Calu3 (cell line): ENCODE results near the gene HTD2. TPM values are rescaled to one million over a fixed set of nuclear protein-coding genes. Genes with fewer than 3 reads are reported as not detected.

Source experiments
- BruUV-seq: library from RNA; stranded (reverse); fragments of 400-500 nt; replicated peaks from 2 replicates; lab custom pipeline; 2021; lab: Mats Ljungman, UMichigan
- CTCF ChIA-PET: fragments of 300-600 bp; sonication (Branson Sonifier 250); formaldehyde crosslinking; loops from one replicate; lab custom pipeline; 2022; ENCODE audit warnings: antibody characterized with exemption; lab: Charles Lee
- DNase-seq: peaks from one replicate; pipeline ENCODE4 v3.0.0; 2022
- H3K27ac Mint-ChIP-seq: one replicate; pipeline ENCODE4 v1.8.0; 2022; ENCODE audit warnings: mixed read lengths; ENCODE audit not compliant: unreplicated experiment
- H3K27me3 Mint-ChIP-seq: one replicate; pipeline ENCODE4 v1.8.0; 2022; ENCODE audit warnings: mixed read lengths; ENCODE audit not compliant: unreplicated experiment
- H3K36me3 Mint-ChIP-seq: one replicate; pipeline ENCODE4 v1.8.0; 2022; ENCODE audit warnings: mild to moderate bottlenecking, moderate library complexity, mixed read lengths; ENCODE audit not compliant: insufficient read depth, unreplicated experiment
- H3K4me1 Mint-ChIP-seq: one replicate; pipeline ENCODE4 v1.8.0; 2022; ENCODE audit warnings: mild to moderate bottlenecking, low read depth, mixed read lengths; ENCODE audit not compliant: unreplicated experiment
- H3K4me3 Mint-ChIP-seq: one replicate; pipeline ENCODE4 v1.8.0; 2022; ENCODE audit warnings: mild to moderate bottlenecking, low read depth, moderate library complexity, mixed read lengths; ENCODE audit not compliant: unreplicated experiment
- H3K9me3 Mint-ChIP-seq: one replicate; pipeline ENCODE4 v1.8.0; 2022; ENCODE audit warnings: low read depth, mixed read lengths; ENCODE audit not compliant: unreplicated experiment
- intact Hi-C: fragments of 100-400 bp; cut with micrococcal nuclease; formaldehyde crosslinking; loops from one replicate; pipeline ENCODE4 v1.10.0; 2022; ENCODE audit not compliant: unreplicated experiment
- total RNA-seq: library from RNA; stranded (reverse); gene quantifications from 2 replicates; pipeline ENCODE4 v1.2.3, GENCODE V29; 2022
- TF ChIP-seq, protein P1 (sequence below): fragments of 200-600 bp; IDR thresholded peaks from one replicate; pipeline ENCODE4 v1.8.0; 2022; ENCODE audit warnings: antibody characterized with exemption; ENCODE audit not compliant: unreplicated experiment

Gene HTD2
- total RNA-seq, 1 experiment from 2014 or later: 8.5 TPM

GRCh38 chr3:58326267-58326900, 20.1 kb downstream of the HTD2 start:
- Mint-ChIP-seq H3K4me1 (peaks cover 5% of the 10 kb centered on the region), H3K4me3 (no peak overlapping the region), H3K27ac (no peak overlapping the region), H3K36me3 (no peaks in the 10 kb centered on the region), H3K9me3 (no peaks in the 10 kb centered on the region), H3K27me3 (no peaks in the 10 kb centered on the region)
- no peak for DNase-seq
- CTCF ChIA-PET: interaction anchor here (1.3 kb wide), 1 partner anchor 200 kb away, joined by 3 read pairs; no protein-coding TSS in a partner anchor
- TF ChIP-seq, protein P1, sequence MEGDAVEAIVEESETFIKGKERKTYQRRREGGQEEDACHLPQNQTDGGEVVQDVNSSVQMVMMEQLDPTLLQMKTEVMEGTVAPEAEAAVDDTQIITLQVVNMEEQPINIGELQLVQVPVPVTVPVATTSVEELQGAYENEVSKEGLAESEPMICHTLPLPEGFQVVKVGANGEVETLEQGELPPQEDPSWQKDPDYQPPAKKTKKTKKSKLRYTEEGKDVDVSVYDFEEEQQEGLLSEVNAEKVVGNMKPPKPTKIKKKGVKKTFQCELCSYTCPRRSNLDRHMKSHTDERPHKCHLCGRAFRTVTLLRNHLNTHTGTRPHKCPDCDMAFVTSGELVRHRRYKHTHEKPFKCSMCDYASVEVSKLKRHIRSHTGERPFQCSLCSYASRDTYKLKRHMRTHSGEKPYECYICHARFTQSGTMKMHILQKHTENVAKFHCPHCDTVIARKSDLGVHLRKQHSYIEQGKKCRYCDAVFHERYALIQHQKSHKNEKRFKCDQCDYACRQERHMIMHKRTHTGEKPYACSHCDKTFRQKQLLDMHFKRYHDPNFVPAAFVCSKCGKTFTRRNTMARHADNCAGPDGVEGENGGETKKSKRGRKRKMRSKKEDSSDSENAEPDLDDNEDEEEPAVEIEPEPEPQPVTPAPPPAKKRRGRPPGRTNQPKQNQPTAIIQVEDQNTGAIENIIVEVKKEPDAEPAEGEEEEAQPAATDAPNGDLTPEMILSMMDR: no peak
- no TSS peak for BruUV-seq
- intact Hi-C loops: no loop called here

GRCh38 chr3:58329150-58329921, 23.0 kb downstream of the HTD2 start:
- H3K36me3 Mint-ChIP-seq: peaks cover 14% of the 10 kb centered on the region
- BruUV-seq: no TSS peak
- H3K27ac Mint-ChIP-seq: no peak overlapping the region
- TF ChIP-seq, protein P1: no peak
- DNase-seq: no peak
- no peak overlapping the region for H3K4me3 Mint-ChIP-seq
- H3K9me3 Mint-ChIP-seq: no peaks in the 10 kb centered on the region
- peaks cover 5% of the 10 kb centered on the region for H3K4me1 Mint-ChIP-seq
- CTCF ChIA-PET: no interaction called here
- intact Hi-C loops: no loop called here
- no peaks in the 10 kb centered on the region for H3K27me3 Mint-ChIP-seq

GRCh38 chr3:58329922-58330413, 23.6 kb downstream of the HTD2 start:
- no peak for DNase-seq
- intact Hi-C loops: loop anchor here (5.0 kb wide), 1 partner anchor 297 kb away; no protein-coding TSS in a partner anchor
- Mint-ChIP-seq H3K4me3 (no peak overlapping the region), H3K4me1 (peaks cover 6% of the 10 kb centered on the region), H3K9me3 (no peaks in the 10 kb centered on the region), H3K27me3 (no peaks in the 10 kb centered on the region), H3K36me3 (peaks cover 14% of the 10 kb centered on the region), H3K27ac (no peak overlapping the region)
- BruUV-seq: no TSS peak
- TF ChIP-seq, protein P1: no peak
- CTCF ChIA-PET: interaction anchor here (0.5 kb wide), 1 partner anchor 34 kb away, joined by 3 read pairs; no protein-coding TSS in a partner anchor

DNA sequence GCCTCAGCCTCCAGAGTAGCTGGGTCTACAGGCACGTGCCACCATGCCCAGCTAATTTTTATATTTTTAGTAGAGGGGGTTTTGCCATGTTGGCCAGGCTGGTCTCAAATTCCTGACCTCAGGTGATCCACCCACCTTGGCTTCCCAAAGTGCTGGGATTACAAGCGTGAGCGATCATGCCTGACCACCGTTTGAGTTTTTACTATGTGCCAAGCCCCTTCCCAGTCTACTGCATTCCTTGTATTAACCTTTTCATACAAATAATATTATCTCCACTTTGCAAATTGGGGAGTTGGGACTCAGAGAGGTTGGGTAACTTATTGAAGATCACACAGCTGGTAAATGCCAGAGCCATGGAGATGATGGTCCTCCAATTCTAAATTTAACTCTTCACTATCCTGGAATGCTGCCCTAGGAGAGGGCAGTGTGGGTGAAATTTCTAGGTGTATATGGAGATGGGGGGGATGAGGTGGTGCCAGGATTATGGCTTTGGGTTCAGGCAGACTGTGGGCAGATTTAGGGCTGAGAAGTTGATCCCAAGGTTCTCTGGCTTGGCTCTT, 25.4 kb downstream of the HTD2 start:
- peak overlapping the region; percentile 92 for H3K4me3 Mint-ChIP-seq
- intact Hi-C loops: loop anchor here (5.0 kb wide), 1 partner anchor 296 kb away; no protein-coding TSS in a partner anchor
- peaks cover 9% of the 10 kb centered on the region for H3K4me1 Mint-ChIP-seq
- no peak for DNase-seq
- no peaks in the 10 kb centered on the region for H3K27me3 Mint-ChIP-seq
- TF ChIP-seq, protein P1: no peak
- no peaks in the 10 kb centered on the region for H3K9me3 Mint-ChIP-seq
- no TSS peak for BruUV-seq
- H3K36me3 Mint-ChIP-seq: peaks cover 14% of the 10 kb centered on the region
- CTCF ChIA-PET: no interaction called here
- H3K27ac Mint-ChIP-seq: no peak overlapping the region
